Activated naive CD4-positive, alpha-beta T cell treated with anti-CD3 and anti-CD28 coated beads, Interleukin-2, amount 50 U/mL, for 72 hours (primary cell): ENCODE data around the gene SUN3. TPM values are rescaled to one million over a fixed set of nuclear protein-coding genes. Genes with fewer than 3 reads are reported as not detected.
"Not testable (repeated sequence)": the region's sequence is repeated elsewhere in the genome, so short reads cannot be mapped to it uniquely, and the experiment has no call there.

Source experiments
- ATAC-seq, 2 donors: fragments of 150-1000 bp; cut with Tn5 transposase; 2 replicates each; pipeline ENCODE4 v1.10.0; 2021; ENCODE audit warnings: mild to moderate bottlenecking in 2 of 2, moderate library complexity in 2 of 2
- DNase-seq, 2 donors: peaks; one replicate each; pipeline ENCODE4 v3.0.0; 2021 to 2022; ENCODE audit warnings: low spot score in 2 of 2
- H3K27ac Mint-ChIP-seq, 2 donors: one replicate each; pipeline ENCODE4 v1.8.0; 2022; ENCODE audit warnings: mild to moderate bottlenecking in 2 of 2, mixed read lengths in 2 of 2
- H3K36me3 Mint-ChIP-seq, 2 donors: one replicate each; pipeline ENCODE4 v1.8.0; 2022; ENCODE audit warnings: mixed read lengths in 2 of 2
- H3K9me3 Mint-ChIP-seq, 2 donors: one replicate each; pipeline ENCODE4 v1.8.0; 2022; ENCODE audit warnings: mixed read lengths in 2 of 2
- total RNA-seq, 2 donors: library from RNA; stranded (reverse); gene quantifications; one replicate each; pipeline ENCODE4 v1.2.3, GENCODE V29; 2022

The SUN3 gene
- total RNA-seq, 2 donors from 2014 or later, result not detected

- Mint-ChIP-seq H3K36me3 (no peaks in the 10 kb centered on the region), H3K27ac (no peak overlapping the region), H3K9me3 (no peaks in the 10 kb centered on the region)
- DNase-seq (no peak), ATAC-seq (peak in 1 of 2 donors; percentile 17)
These were observed 84.2 kb downstream of the SUN3 start for GRCh38 chr7:47944536-47945260.

DNA sequence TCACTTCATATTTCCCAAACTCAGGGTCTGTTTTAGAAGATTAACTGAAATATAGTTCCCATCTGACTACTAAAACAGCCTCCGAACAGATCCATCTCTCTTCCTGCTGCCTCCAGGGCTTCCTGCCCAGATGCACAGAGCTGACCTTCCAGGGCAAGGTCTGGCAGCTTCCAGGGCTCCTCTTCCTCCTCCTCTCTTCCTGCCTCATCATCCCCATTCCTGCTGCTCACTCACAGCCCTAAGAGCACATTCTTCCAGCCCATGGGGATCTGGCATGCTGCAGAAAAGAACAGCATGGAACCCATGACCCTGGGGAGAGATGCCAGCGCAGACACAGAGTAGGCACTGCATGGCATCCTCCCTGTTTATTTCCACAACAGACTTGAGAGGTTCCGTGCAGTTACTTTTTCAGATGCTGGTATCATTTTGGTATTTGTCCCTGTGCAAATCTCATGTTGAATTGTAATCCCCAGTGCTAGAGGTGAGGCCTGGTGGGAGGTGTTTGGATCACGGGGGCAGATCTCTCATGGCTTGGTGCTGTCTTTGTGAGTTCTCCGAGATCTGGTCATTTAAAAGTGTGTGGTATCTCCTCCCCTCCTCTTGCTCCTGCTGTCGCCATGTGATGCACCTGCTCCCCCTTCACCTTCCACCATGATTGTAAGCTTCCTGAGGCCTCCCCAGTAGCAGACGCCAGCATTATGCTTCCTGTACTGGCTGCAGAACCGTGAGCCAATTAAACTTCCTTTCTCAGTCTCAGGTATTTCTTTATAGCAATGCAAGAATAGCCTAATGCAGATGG, 85.0 kb downstream of the SUN3 start:
- H3K36me3 Mint-ChIP-seq, result no peaks in the 10 kb centered on the region
- no peak for DNase-seq
- no peak for ATAC-seq
- H3K27ac Mint-ChIP-seq, result no peak overlapping the region
- no peaks in the 10 kb centered on the region for H3K9me3 Mint-ChIP-seq

DNA sequence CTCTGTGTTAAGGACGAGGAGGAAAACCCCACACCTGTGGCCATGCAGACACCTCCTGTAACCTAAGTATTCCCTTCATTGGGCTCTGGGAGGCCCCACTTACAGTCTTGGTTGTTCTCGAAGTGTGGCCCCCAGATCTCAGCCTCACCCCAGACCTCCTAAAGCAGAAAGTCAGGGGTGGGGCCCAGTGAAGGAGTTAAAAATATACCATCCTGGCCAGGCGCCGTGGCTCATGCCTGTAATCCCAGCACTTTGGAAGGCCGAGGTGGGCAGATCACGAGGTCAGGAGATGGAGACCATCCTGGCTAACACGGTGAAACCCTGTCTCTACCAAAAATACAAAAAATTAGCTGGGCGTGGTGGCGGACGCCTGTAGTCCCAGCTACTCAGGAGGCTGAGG, 86.3 kb downstream of the SUN3 start:
- not testable (repeated sequence) for H3K9me3 Mint-ChIP-seq, H3K36me3 Mint-ChIP-seq

GRCh38 chr7:47942132-47942531, 86.8 kb downstream of the SUN3 start:
- no peak for ATAC-seq

More for the DNA sequence above, 86.3 kb downstream of the SUN3 start:
- DNase-seq, ATAC-seq, H3K27ac Mint-ChIP-seq: not testable (repeated sequence)

DNA sequence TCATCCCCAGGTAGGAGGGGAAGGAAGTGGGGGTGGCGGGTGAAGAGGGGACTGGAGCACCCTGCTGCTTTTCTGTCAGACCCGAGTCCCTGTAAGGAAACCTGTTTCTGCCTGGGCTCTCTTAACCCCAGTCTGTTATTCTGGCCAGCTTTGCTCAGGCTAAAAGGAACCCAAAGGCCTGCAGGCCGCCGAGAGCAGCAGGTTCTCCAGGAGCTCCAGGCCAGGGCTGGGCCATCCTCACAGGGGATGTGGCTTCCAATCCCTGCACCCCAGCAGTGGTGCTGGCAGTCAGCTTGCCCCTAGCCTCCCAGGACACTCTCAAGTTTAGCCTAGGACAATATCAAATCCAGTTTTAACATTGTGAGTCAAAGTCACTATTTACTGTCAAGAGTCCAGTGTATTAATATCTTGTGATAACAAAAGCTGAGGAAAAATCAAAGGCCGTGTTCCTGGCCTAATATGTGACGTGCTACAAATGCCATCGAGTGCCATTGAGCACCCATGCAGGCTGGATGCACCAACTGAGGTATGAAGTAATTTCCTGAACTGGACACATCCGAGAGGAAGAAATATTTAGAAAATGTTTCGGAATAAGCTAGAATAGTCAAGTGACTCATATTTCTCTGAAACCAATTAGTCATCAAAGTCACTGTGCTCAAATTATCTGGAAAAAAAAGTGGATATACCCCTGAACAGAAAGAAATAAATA, 87.6 kb downstream of the SUN3 start:
- no peak for DNase-seq
- Mint-ChIP-seq H3K27ac (no peak overlapping the region), H3K36me3 (no peaks in the 10 kb centered on the region), H3K9me3 (no peaks in the 10 kb centered on the region)
- no peak for ATAC-seq

More at GRCh38 chr7:47942132-47942531, 86.8 kb downstream of the SUN3 start:
- H3K27ac Mint-ChIP-seq, result no peak overlapping the region
- no peaks in the 10 kb centered on the region for H3K9me3 Mint-ChIP-seq
- H3K36me3 Mint-ChIP-seq, result no peaks in the 10 kb centered on the region
- no peak for DNase-seq

DNA sequence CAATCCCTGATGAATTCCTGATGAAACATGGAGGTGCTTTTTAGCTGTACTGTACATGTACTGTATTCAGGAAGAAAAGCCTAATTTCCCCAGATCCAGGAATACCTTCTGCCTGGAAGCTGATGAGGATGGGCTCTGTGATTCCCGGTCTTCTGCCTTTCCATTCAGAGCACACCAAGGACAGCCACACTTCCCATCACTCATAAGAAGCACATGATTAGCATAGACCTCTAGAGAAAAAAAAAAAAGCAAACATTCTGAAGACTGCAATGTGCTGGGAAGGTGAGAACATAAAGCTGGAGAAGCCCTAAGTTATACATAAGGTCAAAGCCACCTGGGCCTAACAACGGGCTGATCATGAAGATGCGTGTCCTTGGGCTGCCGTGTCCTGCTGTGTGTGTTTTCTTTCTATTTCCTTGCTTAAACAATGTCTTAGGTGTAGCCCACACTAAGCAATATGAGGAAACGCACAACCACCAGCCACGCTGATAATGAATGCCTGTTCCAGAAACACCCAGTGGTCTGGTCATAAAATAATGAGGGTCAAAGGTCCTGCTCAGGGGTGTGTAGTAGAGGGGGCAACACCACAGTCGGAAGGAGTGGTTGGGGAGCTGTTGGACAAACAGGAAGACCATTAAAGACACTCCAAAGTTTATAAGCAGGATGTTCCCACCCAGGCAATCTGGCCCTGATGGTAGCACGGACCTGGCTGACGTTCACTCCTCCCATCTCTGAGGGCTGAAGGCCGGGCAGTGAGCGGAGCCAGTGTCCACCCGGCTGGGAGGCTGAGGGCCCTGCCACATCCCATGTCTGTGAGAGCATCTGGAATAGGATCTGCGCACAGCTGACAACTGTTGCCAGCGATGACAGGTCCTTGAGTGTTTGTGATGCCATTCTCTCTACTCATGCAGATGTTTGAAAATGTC, 88.6 kb downstream of the SUN3 start:
- Mint-ChIP-seq H3K36me3 (no peaks in the 10 kb centered on the region), H3K9me3 (no peaks in the 10 kb centered on the region), H3K27ac (no peak overlapping the region)
- DNase-seq (no peak), ATAC-seq (no peak)

GRCh38 chr7:47939425-47940036, 89.4 kb downstream of the SUN3 start:
- Mint-ChIP-seq H3K27ac (no peak overlapping the region), H3K9me3 (no peaks in the 10 kb centered on the region), H3K36me3 (no peaks in the 10 kb centered on the region)
- ATAC-seq (no peak), DNase-seq (no peak)

GRCh38 chr7:47938574-47939165, 90.2 kb downstream of the SUN3 start:
- H3K9me3 Mint-ChIP-seq, result no peaks in the 10 kb centered on the region
- ATAC-seq (no peak), DNase-seq (no peak)
- no peaks in the 10 kb centered on the region for H3K36me3 Mint-ChIP-seq
- no peak overlapping the region for H3K27ac Mint-ChIP-seq

- DNase-seq, result no peak
- Mint-ChIP-seq H3K36me3 (no peaks in the 10 kb centered on the region), H3K27ac (peak overlapping the region; percentile 13 to 85)
These were observed 91.0 kb downstream of the SUN3 start for GRCh38 chr7:47937711-47938573.

More at GRCh38 chr7:47937711-47938573, 91.0 kb downstream of the SUN3 start:
- no peak for ATAC-seq
- no peaks in the 10 kb centered on the region for H3K9me3 Mint-ChIP-seq

Other genes starting within 250 kb of the SUN3 start
- under 1 TPM; 0.05 to 0.14 TPM for gene PKD1L1, start 80.6 kb downstream of the SUN3 start, total RNA-seq
- gene HUS1, start 49.5 kb downstream of the SUN3 start, total RNA-seq, result 10 to 100 TPM; 33.7 to 76.2 TPM
- gene C7orf57, start 6.4 kb upstream of the SUN3 start, total RNA-seq, result under 1 TPM in 1 of 2 donors, not detected in 1; 0.25 TPM
- gene UPP1, start 60.2 kb upstream of the SUN3 start, total RNA-seq, result 10 to 100 TPM; 20.0 to 50.1 TPM
- gene ABCA13, start 142.4 kb upstream of the SUN3 start, total RNA-seq, result not detected